ENCODE data around the gene MTMR12. TPM values are rescaled to one million over a fixed set of nuclear protein-coding genes. Genes with fewer than 3 reads are reported as not detected.

MTMR12 gene
- total and polyA plus RNA-seq, 2 of the 4 experiments (the other 2 are of a cell fraction): 11.1 to 21.3 TPM

DNA sequence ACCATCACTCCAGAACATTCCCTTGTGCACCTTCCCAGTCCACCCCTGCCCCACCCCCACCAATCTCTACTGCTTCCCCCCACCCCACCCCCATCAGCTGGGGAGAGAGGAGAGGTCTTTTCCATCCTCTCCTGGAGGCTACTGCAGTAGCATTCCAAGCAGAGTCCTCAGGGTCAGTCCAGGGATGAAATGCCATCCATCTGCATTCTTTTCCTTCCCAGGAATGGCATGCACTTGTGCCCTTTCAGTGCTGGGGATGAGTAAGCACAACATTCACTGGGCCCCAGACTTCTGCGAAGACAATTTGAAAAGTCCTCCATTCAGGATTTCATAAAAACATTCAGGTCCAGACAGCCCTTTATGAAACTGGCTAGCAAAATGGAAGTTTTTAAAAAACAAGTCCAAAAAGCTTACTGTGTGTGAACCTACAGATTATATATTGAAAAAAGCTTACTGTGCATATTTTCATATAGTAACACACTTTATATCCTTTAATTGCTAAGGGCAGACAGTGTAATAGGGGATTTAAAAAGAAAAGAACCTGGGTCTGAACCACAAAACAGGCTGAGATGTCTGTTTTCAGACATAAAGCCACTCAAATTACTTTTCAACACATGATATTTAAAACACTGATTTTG is 88.6 kb downstream of the MTMR12 start (continued):
- no peak for TF ChIP-seq MXI1 (IDR thresholded peaks at IDR 0.05; ENCODE audit: borderline replicate concordance, low read depth, low read length)
- no peak for TF ChIP-seq CHD1 (IDR thresholded peaks at IDR 0.05; ENCODE audit: low read depth, low read length)

GRCh38 chr5:32222723-32223470 is 89.8 kb downstream of the MTMR12 start:
- Histone ChIP-seq H2BK5ac (ENCODE audit: low read depth, low read length, poor library complexity, severe bottlenecking) (peak overlapping the region; percentile 66), H3K27me3 (ENCODE audit: control insufficient read depth, insufficient read depth, low read length) (no peaks in the 10 kb centered on the region), H3K9me1 (ENCODE audit: insufficient read depth, low read length) (peaks cover 9% of the 10 kb centered on the region), H3K23ac (ENCODE audit: low read depth, low read length) (peak overlapping the region; percentile 75), H3K14ac (replicated peaks; ENCODE audit: low read depth, low read length) (peak overlapping the region; percentile 76), H2BK20ac (ENCODE audit: low read depth, low read length) (peak overlapping the region; percentile 83), H3K18ac (ENCODE audit: low read depth, low read length) (peak overlapping the region; percentile 24), H4K5ac (ENCODE audit: low read depth, low read length) (peak overlapping the region; percentile 45; the same call in 1 of the 2 replicates), H3K4me2 (ENCODE audit: low read depth, low read length) (no peak overlapping the region), H2BK120ac (ENCODE audit: low read depth, low read length) (peak overlapping the region; percentile 72; the same call in 1 of the 2 replicates), H3K4me3 (ENCODE audit: insufficient read depth, low read depth, low read length) (no peak overlapping the region), H2AK5ac (ENCODE audit: low read depth, low read length) (peak overlapping the region; percentile 81), H3K9me3 (ENCODE audit: control insufficient read depth, insufficient read depth, low read length) (no peaks in the 10 kb centered on the region), H4K91ac (ENCODE audit: insufficient read depth, low read depth, low read length) (no peak overlapping the region; the same call in 1 of the 2 replicates), H3K79me1 (ENCODE audit: low read depth in 1 of 2, low read length in 2 of 2) (peaks cover 0 to 7% of the 10 kb centered on the region in 2 experiments; a peak in 1 of 4 replicates), H4K20me1 (ENCODE audit: insufficient read depth, low read length) (no peaks in the 10 kb centered on the region), H3K36me3 (ENCODE audit: control insufficient read depth, insufficient read depth, low read length) (no peaks in the 10 kb centered on the region), H3K4me1 (ENCODE audit: control insufficient read depth, insufficient read depth, low read length) (peaks cover 14% of the 10 kb centered on the region), H3K4ac (ENCODE audit: low read depth, low read length) (peak overlapping the region; percentile 72), H4K8ac (ENCODE audit: low read depth in 2 of 2, low read length in 2 of 2) (peak overlapping the region in 1 of 2 experiments; percentile 22; a peak in 1 of 4 replicates), H3K9ac (ENCODE audit: low read depth, low read length) (no peak overlapping the region), H2AK9ac (replicated peaks; ENCODE audit: low read depth, low read length, poor library complexity) (peak overlapping the region; percentile 66), H3K27ac (ENCODE audit: insufficient read depth, low read length) (peak overlapping the region; percentile 54; the same call in 1 of the 2 replicates), H2BK15ac (ENCODE audit: low read depth, low read length) (peak overlapping the region; percentile 34; the same call in 1 of the 3 replicates), H3K56ac (ENCODE audit: extremely low read depth, insufficient read depth, low read length) (no peak overlapping the region), H2AFZ (replicated peaks; ENCODE audit: low read length, poor library complexity) (no peak overlapping the region)
- DNase-seq (peak; percentile 29), ATAC-seq (ENCODE audit: low read depth) (no peak)
- in situ Hi-C loops (cut with MboI; ENCODE audit: low sequenced_read_pairs) (no loop called here), dilution Hi-C loops (cut with HindIII; ENCODE audit: low sequenced_read_pairs, unreplicated experiment) (no loop called here), intact Hi-C loops (cut with micrococcal nuclease) (no loop called here)
- POLR2A ChIA-PET (ENCODE audit: unreplicated experiment): no interaction called here
- no TSS peak for BruUV-seq (replicated peaks)
- no CpG with 5 or more reads among the region's 5 CpGs for WGBS, 2 experiments (ENCODE audit: extremely low coverage in 2 of 2, insufficient read length in 1 of 2)
- CTCF ChIA-PET: interaction anchor here (0.6 kb wide), 1 partner anchor 382 kb away, joined by 3 read pairs; no protein-coding TSS in a partner anchor
- TF ChIP-seq BHLHE40 (IDR thresholded peaks at IDR 0.05; ENCODE audit: low read depth, low read length) (no peak), FOS (IDR thresholded peaks at IDR 0.05; ENCODE audit: low read depth, low read length) (no peak), POLR2A (IDR thresholded peaks at IDR 0.05; ENCODE audit: low read depth, low read length) (no peak), RFX5 (IDR thresholded peaks at IDR 0.05; ENCODE audit: low read depth, low read length) (no peak), SMC3 (IDR thresholded peaks at IDR 0.05; ENCODE audit: low read depth, low read length) (no peak), MXI1 (IDR thresholded peaks at IDR 0.05; ENCODE audit: borderline replicate concordance, low read depth, low read length) (no peak), ELK1 (IDR thresholded peaks at IDR 0.05; ENCODE audit: borderline replicate concordance, low read depth, low read length) (no peak), NFE2L2 (IDR thresholded peaks at IDR 0.05; ENCODE audit: low read depth, low read length) (no peak), RAD21 (IDR thresholded peaks at IDR 0.05; ENCODE audit: low read length) (no peak), CHD1 (IDR thresholded peaks at IDR 0.05; ENCODE audit: low read depth, low read length) (no peak)
- TF ChIP-seq, protein P1, sequence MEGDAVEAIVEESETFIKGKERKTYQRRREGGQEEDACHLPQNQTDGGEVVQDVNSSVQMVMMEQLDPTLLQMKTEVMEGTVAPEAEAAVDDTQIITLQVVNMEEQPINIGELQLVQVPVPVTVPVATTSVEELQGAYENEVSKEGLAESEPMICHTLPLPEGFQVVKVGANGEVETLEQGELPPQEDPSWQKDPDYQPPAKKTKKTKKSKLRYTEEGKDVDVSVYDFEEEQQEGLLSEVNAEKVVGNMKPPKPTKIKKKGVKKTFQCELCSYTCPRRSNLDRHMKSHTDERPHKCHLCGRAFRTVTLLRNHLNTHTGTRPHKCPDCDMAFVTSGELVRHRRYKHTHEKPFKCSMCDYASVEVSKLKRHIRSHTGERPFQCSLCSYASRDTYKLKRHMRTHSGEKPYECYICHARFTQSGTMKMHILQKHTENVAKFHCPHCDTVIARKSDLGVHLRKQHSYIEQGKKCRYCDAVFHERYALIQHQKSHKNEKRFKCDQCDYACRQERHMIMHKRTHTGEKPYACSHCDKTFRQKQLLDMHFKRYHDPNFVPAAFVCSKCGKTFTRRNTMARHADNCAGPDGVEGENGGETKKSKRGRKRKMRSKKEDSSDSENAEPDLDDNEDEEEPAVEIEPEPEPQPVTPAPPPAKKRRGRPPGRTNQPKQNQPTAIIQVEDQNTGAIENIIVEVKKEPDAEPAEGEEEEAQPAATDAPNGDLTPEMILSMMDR (conservative IDR thresholded peaks at IDR 0.05; ENCODE audit: low read depth, low read length): no peak

Measured in IMR-90 (cell line).